B cell (primary cell): ENCODE results near the gene LILRA2. TPM values are rescaled to one million over a fixed set of nuclear protein-coding genes. Genes with fewer than 3 reads are reported as not detected.
"Not testable (repeated sequence)": the region's sequence is repeated elsewhere in the genome, so short reads cannot be mapped to it uniquely, and the experiment has no call there.

Experiments
- ATAC-seq: fragments of 200-7000 bp; cut with Tn5 transposase; one replicate; pipeline ENCODE4 v1.10.0; 2021; ENCODE audit warnings: low read depth, mild to moderate bottlenecking, moderate number of reproducible peaks, moderate library complexity
- CTCF ChIA-PET: fragments of 350-600 bp; sonication (Branson Sonifier 250); formaldehyde crosslinking; loops from one replicate; lab custom pipeline; 2021; ENCODE audit warnings: antibody characterized with exemption, inconsistent platforms; lab: Charles Lee
- POLR2A ChIA-PET: fragments of 350-600 bp; sonication (Branson Sonifier 250); formaldehyde crosslinking; loops from one replicate; lab custom pipeline; 2021; ENCODE audit warnings: antibody characterized with exemption; lab: Charles Lee
- DNase-seq: peaks from one replicate; pipeline ENCODE4 v3.0.0; 2013
- H2AFZ ChIP-seq: 2 replicates; pipeline ENCODE4 v1.6.1; 2012; ENCODE audit warnings: mild to moderate bottlenecking, low read depth, low read length; ENCODE audit not compliant: insufficient read depth, poor library complexity, severe bottlenecking
- H3K27ac ChIP-seq, 2 donors: 1 replicate in 1 of 2; 2 replicates in 1 of 2; pipeline ENCODE4 v1.5.1; 2012 to 2013; ENCODE audit warnings: low read length in 2 of 2, mild to moderate bottlenecking in 2 of 2, moderate library complexity in 1 of 2
- H3K27me3 ChIP-seq, 4 experiments: fragments of 200-600 bp in 1 of 4; sonication (generic) in 1 of 4; replicated peaks in 1 of 4; 1 replicate in 2 of 4; 2 replicates in 2 of 4; pipeline versions ENCODE4 v1.6.1 to v1.7.0; 2013 to 2016; ENCODE audit warnings: low read length in 3 of 4, mild to moderate bottlenecking in 2 of 4, mixed read lengths in 1 of 4, moderate library complexity in 1 of 4; ENCODE audit not compliant: insufficient read depth in 4 of 4, control insufficient read depth in 3 of 4; ENCODE audit errors: control extremely low read depth in 1 of 4
- H3K36me3 ChIP-seq, 2 experiments: replicated peaks in 1 of 2; 1 replicate in 1 of 2; 2 replicates in 1 of 2; pipeline versions ENCODE4 v1.6.1 to v1.7.1; 2013; ENCODE audit warnings: low read length in 1 of 2; ENCODE audit not compliant: insufficient read depth in 2 of 2, control insufficient read depth in 1 of 2; ENCODE audit errors: control extremely low read depth in 1 of 2, extremely low read depth in 1 of 2
- H3K4me1 ChIP-seq, 2 donors: fragments of 200-600 bp in 1 of 2; sonication (generic) in 1 of 2; 1 replicate in 1 of 2; 2 replicates in 1 of 2; pipeline versions ENCODE4 v1.5.1 to v1.6.1; 2013 to 2017; ENCODE audit warnings: low read length in 2 of 2; ENCODE audit not compliant: control insufficient read depth in 2 of 2, insufficient read depth in 2 of 2
- H3K4me2 ChIP-seq: replicated peaks from 2 replicates; pipeline ENCODE3; 2012; ENCODE audit warnings: mild to moderate bottlenecking, low read depth, low read length; ENCODE audit not compliant: poor library complexity, severe bottlenecking
- H3K4me3 ChIP-seq, 5 experiments: fragments of 200-600 bp in 1 of 5; sonication (generic) in 1 of 5; 1 replicate in 3 of 5; 2 replicates in 2 of 5; pipeline versions ENCODE4 v1.5.1 to v1.7.0; 2011 to 2016; ENCODE audit warnings: low read length in 4 of 5, mild to moderate bottlenecking in 4 of 5, low read depth in 2 of 5, control low read depth in 1 of 5, moderate library complexity in 1 of 5; ENCODE audit not compliant: insufficient read depth in 1 of 5; ENCODE audit errors: control extremely low read depth in 1 of 5, extremely low read depth in 1 of 5
- H3K79me2 ChIP-seq: fragments of 200-600 bp; sonication (generic); one replicate; pipeline ENCODE4 v1.6.0; 2016; ENCODE audit warnings: low read length; ENCODE audit not compliant: control insufficient read depth, insufficient read depth
- H3K9ac ChIP-seq: fragments of 200-600 bp; sonication (generic); 2 replicates; pipeline ENCODE4 v1.6.1; 2017; ENCODE audit warnings: mild to moderate bottlenecking, low read length, moderate library complexity
- H3K9me3 ChIP-seq, 3 donors: one replicate each; pipeline versions ENCODE4 v1.6.1 to v1.7.1; 2013; ENCODE audit warnings: low read length in 2 of 3; ENCODE audit not compliant: control insufficient read depth in 2 of 3, insufficient read depth in 1 of 3; ENCODE audit errors: control extremely low read depth in 1 of 3
- H4K20me1 ChIP-seq: 2 replicates; pipeline ENCODE4 v1.6.0; 2012; ENCODE audit warnings: mild to moderate bottlenecking, low read length; ENCODE audit not compliant: insufficient read depth, control insufficient read depth, poor library complexity, severe bottlenecking
- H3K27ac Mint-ChIP-seq: one replicate; pipeline ENCODE4 v1.8.0; 2021; ENCODE audit warnings: mixed read lengths
- H3K27me3 Mint-ChIP-seq: one replicate; pipeline ENCODE4 v1.8.0; 2021; ENCODE audit warnings: mixed read lengths
- H3K4me1 Mint-ChIP-seq: one replicate; pipeline ENCODE4 v1.8.0; 2021; ENCODE audit warnings: mixed read lengths
- H3K4me3 Mint-ChIP-seq: one replicate; pipeline ENCODE4 v1.8.0; 2021; ENCODE audit warnings: mixed read lengths
- H3K9me3 Mint-ChIP-seq: one replicate; pipeline ENCODE4 v1.8.0; 2022; ENCODE audit warnings: mixed read lengths; ENCODE audit not compliant: insufficient read depth
- CTCF ChIP-seq: fragments of 200-600 bp; IDR thresholded peaks from one replicate; pipeline ENCODE4 v1.8.0; 2022; ENCODE audit warnings: antibody characterized with exemption, mild to moderate bottlenecking
- EZH2 ChIP-seq: IDR thresholded peaks from 2 replicates; pipeline ENCODE4 v1.6.1; 2012; ENCODE audit warnings: borderline replicate concordance, low read depth, mild to moderate bottlenecking, moderate library complexity, low read length; ENCODE audit not compliant: insufficient read depth, poor library complexity, severe bottlenecking
- WGBS: methylation state at CpG from one replicate; pipeline ENCODE4 v1.1.5; 2013; ENCODE audit warnings: missing lambda C conversion rate; ENCODE audit not compliant: insufficient coverage; 5-methylcytosine and 5-hydroxymethylcytosine counted together
- intact Hi-C: fragments of 100-400 bp; cut with micrococcal nuclease; formaldehyde crosslinking; loops from one replicate; pipeline ENCODE4 v1.10.0; 2022
- polyA plus RNA-seq: library from polyadenylated mRNA; depleted of rRNA; stranded (reverse); fragments of >200 nt; gene quantifications from 2 replicates; pipeline ENCODE4 v1.2.3, GENCODE V29; 2012
- total RNA-seq, 2 donors: library from RNA; stranded (reverse); fragments of 120-200 nt in 1 of 2; gene quantifications; 1 replicate in 1 of 2; 2 replicates in 1 of 2; pipeline versions ENCODE4 v1.2.3 to v1.2.4, GENCODE V29; 2013 to 2022

LILRA2 gene
- total and polyA plus RNA-seq, 2 donors (not counting 1 experiment from before 2014, with no cell fraction given) = 0.25 to 2.8 TPM

- whole genome bisulfite sequencing = 0% methylated on average over 1 of the region's 6 CpGs
- intact Hi-C loops = loop anchor here (2.0 kb wide), 1 partner anchor 14 kb away; no protein-coding TSS in a partner anchor
- ATAC-seq = no peak
These were observed 57.2 kb downstream of the LILRA2 start for GRCh38 chr19:54630782-54631181.

GRCh38 chr19:54631489-54632337, 58.1 kb downstream of the LILRA2 start:
- H3K9ac ChIP-seq, H3K27me3 Mint-ChIP-seq, H3K4me3 Mint-ChIP-seq, ATAC-seq, H3K9me3 Mint-ChIP-seq, H3K27me3 ChIP-seq, DNase-seq, H3K9me3 ChIP-seq, H2AFZ ChIP-seq, H3K4me2 ChIP-seq, H3K4me3 ChIP-seq, CTCF ChIA-PET: not testable (repeated sequence)
- peak overlapping the region; percentile 97 for H3K27ac Mint-ChIP-seq
- H3K4me1 ChIP-seq = peaks cover 45 to 50% of the 10 kb centered on the region in 2 donors
- H4K20me1 ChIP-seq = peaks cover 39% of the 10 kb centered on the region
- intact Hi-C loops = loop anchor here (2.0 kb wide), 1 partner anchor 15 kb away; no protein-coding TSS in a partner anchor
- POLR2A ChIA-PET = interaction anchor here (1.6 kb wide), 1 partner anchor 15 kb away, joined by 4 read pairs; no protein-coding TSS in a partner anchor
- H3K79me2 ChIP-seq = peaks cover 55% of the 10 kb centered on the region
- H3K27ac ChIP-seq = peak overlapping the region in 1 of 2 donors; percentile 72
- 88% methylated on average over 12 of the region's 23 CpGs for WGBS
- peaks cover 42% of the 10 kb centered on the region for H3K4me1 Mint-ChIP-seq
- peaks cover 3 to 64% of the 10 kb centered on the region in 2 experiments for H3K36me3 ChIP-seq

More at GRCh38 chr19:54630782-54631181, 57.2 kb downstream of the LILRA2 start:
- Histone ChIP-seq H2AFZ (peak overlapping the region; percentile 17), H3K27ac (peak overlapping the region; percentile 11 to 72), H3K9ac (peak overlapping the region; percentile 51), H3K4me1 (peaks cover 54% of the 10 kb centered on the region in 2 donors), H3K27me3 (no peaks in the 10 kb centered on the region), H3K4me3 (peak overlapping the region in 4 of 5 experiments; percentile 28 to 54 (median 34)), H3K36me3 (peaks cover 3 to 65% of the 10 kb centered on the region in 2 experiments), H3K9me3 (peaks cover 0 to 8% (median 0%) of the 10 kb centered on the region in 3 donors), H4K20me1 (peaks cover 41% of the 10 kb centered on the region), H3K4me2 (peak overlapping the region; percentile 79), H3K79me2 (peaks cover 64% of the 10 kb centered on the region)
- ChIA-PET POLR2A (interaction anchor here (1.6 kb wide), 1 partner anchor 14 kb away, joined by 4 read pairs; no protein-coding TSS in a partner anchor), CTCF (interaction anchor here (1.0 kb wide), 1 partner anchor 22 kb away, joined by 3 read pairs; no protein-coding TSS in a partner anchor)
- DNase-seq = no peak
- peaks cover 52% of the 10 kb centered on the region for H3K4me1 Mint-ChIP-seq
- H3K27me3 Mint-ChIP-seq = no peaks in the 10 kb centered on the region
- peak overlapping the region; percentile 97 for H3K27ac Mint-ChIP-seq
- TF ChIP-seq CTCF (no peak), EZH2 (no peak)
- peak overlapping the region; percentile 88 for H3K4me3 Mint-ChIP-seq
- no peaks in the 10 kb centered on the region for H3K9me3 Mint-ChIP-seq

- Histone ChIP-seq H3K79me2 (peaks cover 47% of the 10 kb centered on the region), H3K36me3 (peaks cover 0 to 58% of the 10 kb centered on the region in 2 experiments), H3K4me1 (peaks cover 39 to 43% of the 10 kb centered on the region in 2 donors), H4K20me1 (peaks cover 37% of the 10 kb centered on the region)
- peaks cover 37% of the 10 kb centered on the region for H3K4me1 Mint-ChIP-seq
- H3K4me2 ChIP-seq, DNase-seq, H3K9ac ChIP-seq, H3K27me3 Mint-ChIP-seq, H3K4me3 ChIP-seq, H3K27ac ChIP-seq, H3K27ac Mint-ChIP-seq, H3K9me3 ChIP-seq, CTCF ChIA-PET, POLR2A ChIA-PET, H2AFZ ChIP-seq, H3K9me3 Mint-ChIP-seq, H3K27me3 ChIP-seq, H3K4me3 Mint-ChIP-seq, intact Hi-C loops, ATAC-seq: not testable (repeated sequence)
- 99% methylated on average over 15 of the region's 16 CpGs for WGBS
These were observed 58.9 kb downstream of the LILRA2 start for GRCh38 chr19:54632517-54632916.
